GM12865 (cell line): ENCODE measurements around the gene ZBTB8OS.
"Not testable (repeated sequence)": the region's sequence is repeated elsewhere in the genome, so short reads cannot be mapped to it uniquely, and the experiment has no call there.

Experiments
- DNase-seq: peaks from one replicate; pipeline ENCODE4 v3.0.0; 2010; ENCODE audit warnings: low read depth
- H3K4me3 ChIP-seq: 2 replicates; pipeline ENCODE4 v1.5.1; 2011; ENCODE audit warnings: mild to moderate bottlenecking, low read depth, low read length, control low read depth
- CTCF ChIP-seq: IDR thresholded peaks from 2 replicates; pipeline ENCODE4 v1.5.1; 2011; ENCODE audit warnings: low read length, control low read depth, low read depth, inconsistent platforms; ENCODE audit not compliant: insufficient read depth; ENCODE audit errors: missing control alignments

ZBTB8OS gene

DNA sequence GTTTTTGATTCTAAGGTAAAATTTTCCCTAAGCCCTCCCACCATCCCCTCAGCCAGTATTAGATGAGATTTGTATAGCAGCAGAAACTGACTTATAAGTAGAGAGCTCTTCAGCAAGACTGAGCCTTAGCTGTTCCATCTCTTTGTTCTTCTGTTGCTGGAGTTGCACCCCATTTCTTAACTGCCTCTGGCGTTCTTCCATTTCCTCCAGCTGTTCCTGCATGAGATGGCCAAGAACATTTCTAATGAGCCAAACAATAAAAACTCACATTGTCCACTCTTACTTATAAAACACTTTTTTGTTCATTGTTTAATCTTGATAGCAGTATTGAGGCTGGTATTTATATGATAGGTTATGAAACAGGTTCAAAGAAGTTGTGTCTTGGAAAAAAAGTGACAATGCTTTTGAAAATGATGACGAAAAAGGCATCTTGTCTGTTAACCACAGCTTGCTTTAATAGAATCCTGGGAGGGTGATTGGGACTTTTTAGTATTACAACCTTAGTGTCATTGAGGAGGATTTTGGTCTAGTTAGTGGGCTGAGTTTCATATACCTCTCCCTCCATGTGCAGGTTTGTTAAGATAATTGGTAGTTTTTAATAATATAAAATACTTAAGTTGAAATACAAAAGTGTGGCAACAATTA, 33.9 kb upstream of the ZBTB8OS start:
- no peak for TF ChIP-seq CTCF
- DNase-seq, result no peak
- H3K4me3 ChIP-seq, result no peak overlapping the region

- DNase-seq, result no peak
- H3K4me3 ChIP-seq, result no peak overlapping the region
- TF ChIP-seq CTCF, result no peak
These were observed 33.0 kb upstream of the ZBTB8OS start for GRCh38 chr1:32683397-32683796.

GRCh38 chr1:32681999-32682398, 31.6 kb upstream of the ZBTB8OS start:
- TF ChIP-seq CTCF, result no peak
- DNase-seq, result no peak
- no peak overlapping the region for H3K4me3 ChIP-seq

- TF ChIP-seq CTCF, result no peak
- no peak overlapping the region for H3K4me3 ChIP-seq
- DNase-seq, result no peak
These were observed 31.2 kb upstream of the ZBTB8OS start for GRCh38 chr1:32681509-32681908.

DNA sequence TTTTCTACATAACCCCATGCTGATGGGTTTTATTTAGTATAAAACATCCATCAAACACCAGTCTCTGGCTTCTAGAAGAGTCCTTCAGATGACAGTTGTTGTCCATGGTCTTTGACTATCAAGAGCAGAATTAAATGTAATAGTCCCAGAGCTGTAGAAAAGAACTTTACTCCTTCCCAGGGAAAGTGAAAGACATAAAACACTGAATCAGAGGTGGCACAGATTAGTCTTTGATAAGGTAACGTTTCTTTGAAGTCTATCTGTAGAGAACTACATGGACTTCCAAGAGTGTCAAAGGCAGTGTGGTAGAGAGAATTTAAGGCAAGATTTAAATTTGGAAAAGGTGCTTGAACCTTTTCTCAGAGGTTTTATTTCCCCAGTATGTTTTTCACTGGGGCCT, 30.3 kb upstream of the ZBTB8OS start:
- TF ChIP-seq CTCF, result no peak
- DNase-seq, result no peak
- H3K4me3 ChIP-seq, result no peak overlapping the region

DNA sequence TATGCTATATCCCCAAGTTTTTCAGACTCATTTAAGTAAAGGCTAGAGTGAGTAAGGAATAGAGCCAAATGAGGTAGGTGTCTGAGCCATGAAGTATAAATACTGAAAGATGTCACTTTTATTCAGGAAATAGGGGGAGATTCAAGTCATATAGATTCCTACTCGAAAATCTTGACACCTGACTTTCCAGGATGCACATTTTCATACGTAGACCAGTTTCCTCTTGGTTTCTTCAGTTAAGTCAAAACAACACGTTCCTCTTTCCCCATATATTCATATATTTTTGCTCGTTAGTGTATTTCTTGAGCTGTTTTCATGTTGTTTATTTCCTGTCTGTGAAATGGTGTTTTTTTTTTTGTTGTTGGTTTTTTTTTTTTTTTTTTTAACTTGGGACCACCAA, 29.6 kb upstream of the ZBTB8OS start:
- not testable (repeated sequence) for H3K4me3 ChIP-seq, DNase-seq

DNA sequence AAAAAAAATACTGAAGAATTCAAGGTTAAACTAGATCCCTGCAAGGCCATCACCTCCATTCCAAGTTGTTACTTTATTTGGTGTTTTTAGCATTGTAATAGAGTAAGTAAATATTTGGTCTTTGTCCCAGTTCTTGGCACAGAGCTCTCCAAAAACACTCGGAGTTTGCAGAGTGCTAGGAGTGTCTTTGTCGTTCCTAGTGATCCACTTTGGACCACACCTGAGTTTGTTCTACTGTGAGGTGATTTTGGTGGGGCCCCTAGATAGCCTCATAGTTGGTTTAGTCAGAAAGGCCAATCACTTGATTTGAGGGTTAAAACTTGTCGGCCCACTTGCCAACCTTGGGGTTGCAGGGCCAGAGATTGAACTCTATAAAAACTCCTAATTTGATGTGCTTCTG, 26.6 kb upstream of the ZBTB8OS start:
- no peak for DNase-seq
- no peak for TF ChIP-seq CTCF
- no peak overlapping the region for H3K4me3 ChIP-seq

- not testable (repeated sequence) for DNase-seq, H3K4me3 ChIP-seq
These were observed 18.4 kb upstream of the ZBTB8OS start for GRCh38 chr1:32668716-32669115.
